Naive B cell (primary cell): ENCODE measurements around the gene SSTR4. TPM values are rescaled to one million over a fixed set of nuclear protein-coding genes. Genes with fewer than 3 reads are reported as not detected.
"Not testable (repeated sequence)": the region's sequence is repeated elsewhere in the genome, so short reads cannot be mapped to it uniquely, and the experiment has no call there.

Experiments used
- ATAC-seq, 2 donors: fragments of 150-1000 bp; cut with Tn5 transposase; 2 replicates each; pipeline ENCODE4 v1.10.0; 2021; ENCODE audit warnings: low read depth in 2 of 2, mild to moderate bottlenecking in 2 of 2, moderate library complexity in 2 of 2
- DNase-seq: peaks from one replicate; pipeline ENCODE4 v3.0.0; 2022
- H3K27ac Mint-ChIP-seq, 6 donors: one replicate each; pipeline ENCODE4 v1.8.0; 2020 to 2022; ENCODE audit warnings: mild to moderate bottlenecking in 6 of 6, mixed read lengths in 6 of 6, moderate library complexity in 5 of 6, inconsistent platforms in 2 of 6
- H3K27me3 Mint-ChIP-seq, 3 donors: one replicate each; pipeline ENCODE4 v1.8.0; 2021 to 2022; ENCODE audit warnings: mixed read lengths in 3 of 3, mild to moderate bottlenecking in 1 of 3
- H3K36me3 Mint-ChIP-seq, 2 donors: one replicate each; pipeline ENCODE4 v1.8.0; 2020 to 2022; ENCODE audit warnings: mixed read lengths in 2 of 2, inconsistent platforms in 1 of 2, mild to moderate bottlenecking in 1 of 2
- H3K4me1 Mint-ChIP-seq, 3 donors: one replicate each; pipeline ENCODE4 v1.8.0; 2020 to 2022; ENCODE audit warnings: mixed read lengths in 3 of 3, inconsistent platforms in 1 of 3, mild to moderate bottlenecking in 1 of 3, moderate library complexity in 1 of 3
- H3K4me3 Mint-ChIP-seq, 8 donors: one replicate each; pipeline ENCODE4 v1.8.0; 2020 to 2022; ENCODE audit warnings: mild to moderate bottlenecking in 8 of 8, mixed read lengths in 8 of 8, moderate library complexity in 8 of 8, inconsistent platforms in 2 of 8
- H3K9me3 Mint-ChIP-seq, 7 donors: one replicate each; pipeline ENCODE4 v1.8.0; 2020 to 2022; ENCODE audit warnings: mixed read lengths in 7 of 7, mild to moderate bottlenecking in 5 of 7, inconsistent platforms in 2 of 7, moderate library complexity in 1 of 7
- polyA plus RNA-seq, 6 donors: library from polyadenylated mRNA; unstranded; fragments of 300-500 nt; fragmentation: Illumina TruSeq; gene quantifications; one replicate each; pipeline ENCODE4 v1.2.3, GENCODE V29; 2021; ENCODE audit warnings: low read depth in 6 of 6

The SSTR4 gene, protein sequence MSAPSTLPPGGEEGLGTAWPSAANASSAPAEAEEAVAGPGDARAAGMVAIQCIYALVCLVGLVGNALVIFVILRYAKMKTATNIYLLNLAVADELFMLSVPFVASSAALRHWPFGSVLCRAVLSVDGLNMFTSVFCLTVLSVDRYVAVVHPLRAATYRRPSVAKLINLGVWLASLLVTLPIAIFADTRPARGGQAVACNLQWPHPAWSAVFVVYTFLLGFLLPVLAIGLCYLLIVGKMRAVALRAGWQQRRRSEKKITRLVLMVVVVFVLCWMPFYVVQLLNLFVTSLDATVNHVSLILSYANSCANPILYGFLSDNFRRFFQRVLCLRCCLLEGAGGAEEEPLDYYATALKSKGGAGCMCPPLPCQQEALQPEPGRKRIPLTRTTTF
- not detected for polyA plus RNA-seq

DNA sequence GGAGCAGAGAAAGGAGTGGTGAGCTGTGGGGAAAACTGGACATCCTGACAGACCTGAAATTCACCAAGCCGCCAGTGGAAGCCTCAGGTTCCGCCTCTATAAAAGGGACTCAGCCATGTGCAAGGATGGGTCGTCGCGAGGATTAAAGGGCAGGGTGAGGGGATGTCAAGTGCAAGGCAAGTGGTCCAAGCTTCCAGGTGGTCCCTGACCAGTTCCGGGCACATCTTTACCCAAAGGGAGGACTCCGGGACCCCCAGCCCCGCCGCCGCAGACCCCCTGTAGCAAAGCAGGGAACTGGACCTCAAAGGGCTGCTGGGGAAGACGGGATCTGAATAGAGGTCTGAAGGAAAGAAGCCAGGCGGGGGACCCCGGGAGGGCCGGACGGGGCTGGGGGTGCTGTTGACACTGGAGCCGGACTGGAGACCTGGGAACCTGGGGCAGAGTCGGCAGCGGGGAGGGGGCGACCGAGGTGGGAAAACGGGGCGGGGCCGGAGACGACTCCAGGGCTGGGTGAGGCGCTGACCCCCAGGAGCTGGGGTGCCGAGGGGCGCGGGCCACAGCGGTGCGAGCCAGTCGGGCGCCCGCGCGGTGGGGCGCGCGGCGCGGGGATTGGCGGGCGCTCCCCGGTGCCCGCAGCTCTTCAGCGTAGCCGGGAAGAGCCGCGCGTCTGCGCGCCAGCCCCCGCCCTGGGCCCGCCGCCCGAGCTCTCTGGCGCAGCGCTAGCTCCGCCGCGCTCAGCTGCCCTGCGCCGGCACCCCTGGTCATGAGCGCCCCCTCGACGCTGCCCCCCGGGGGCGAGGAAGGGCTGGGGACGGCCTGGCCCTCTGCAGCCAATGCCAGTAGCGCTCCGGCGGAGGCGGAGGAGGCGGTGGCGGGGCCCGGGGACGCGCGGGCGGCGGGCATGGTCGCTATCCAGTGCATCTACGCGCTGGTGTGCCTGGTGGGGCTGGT lies at the start of gene SSTR4:
Gene SSTR4 (plus strand): TSS at position 592 of the 951 bp plus-strand sequence. CDS start 172 bp downstream, at position 764.
- peak within 1 kb of the TSS in 1 of 6 donors; percentile 37 for H3K27ac Mint-ChIP-seq
- peaks cover 0 to 4% (median 0%) of the 10 kb centered on the region in 7 donors for H3K9me3 Mint-ChIP-seq
- no peaks in the 10 kb centered on the region for H3K4me1 Mint-ChIP-seq
- H3K4me3 Mint-ChIP-seq: no peak within 1 kb of the TSS
- ATAC-seq (no peak), DNase-seq (no peak)
- peaks cover 33 to 58% (median 45%) of the 10 kb centered on the region in 3 donors for H3K27me3 Mint-ChIP-seq
- H3K36me3 Mint-ChIP-seq: no peaks in the 10 kb centered on the region

DNA sequence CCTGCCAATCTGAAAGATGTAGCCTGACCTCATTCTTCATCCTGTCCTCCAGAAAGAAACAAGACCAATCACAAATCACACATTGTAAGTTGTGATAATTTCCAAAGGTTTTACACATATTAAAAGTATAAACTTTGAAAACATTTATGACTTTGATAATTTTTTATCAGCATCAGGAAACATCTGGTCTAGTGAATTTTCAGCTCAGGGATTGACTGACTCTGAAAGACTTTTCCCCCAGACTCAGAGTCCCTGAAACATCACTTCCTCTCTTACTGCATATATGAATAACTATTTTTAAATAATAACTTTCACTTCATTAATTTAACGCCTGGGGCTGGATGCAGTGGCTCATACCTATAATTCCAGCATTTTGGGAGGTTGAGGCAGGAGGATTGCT lies 48.5 kb upstream of the SSTR4 start:
- peak overlapping the region in 1 of 6 donors; percentile 54 for H3K27ac Mint-ChIP-seq
- ATAC-seq: no peak
- H3K36me3 Mint-ChIP-seq: no peaks in the 10 kb centered on the region
- H3K4me1 Mint-ChIP-seq: peaks cover 0 to 6% (median 0%) of the 10 kb centered on the region in 3 donors
- peaks cover 0 to 9% (median 0%) of the 10 kb centered on the region in 7 donors for H3K9me3 Mint-ChIP-seq
- H3K4me3 Mint-ChIP-seq: no peak overlapping the region
- H3K27me3 Mint-ChIP-seq: peaks cover 0 to 7% (median 0%) of the 10 kb centered on the region in 3 donors
- no peak for DNase-seq

DNA sequence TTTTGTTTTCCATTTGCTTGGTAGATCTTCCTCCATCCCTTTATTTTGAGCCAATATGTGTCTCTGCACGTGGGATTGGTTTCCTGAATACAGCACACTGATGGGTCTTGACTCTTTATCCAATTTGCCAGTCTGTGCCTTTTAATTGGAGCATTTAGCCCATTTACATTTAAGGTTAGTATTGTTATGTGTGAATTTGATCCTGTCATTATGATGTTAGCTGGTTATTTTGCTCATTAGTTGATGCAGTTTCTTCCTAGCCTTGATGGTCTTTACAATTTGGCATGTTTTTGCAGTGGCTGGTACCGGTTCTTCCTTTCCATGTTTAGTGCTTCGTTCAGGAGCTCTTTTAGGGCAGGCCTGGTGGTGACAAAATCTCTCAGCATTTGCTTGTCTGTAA lies 43.7 kb upstream of the SSTR4 start:
- not testable (repeated sequence) for ATAC-seq, H3K27ac Mint-ChIP-seq, H3K9me3 Mint-ChIP-seq, H3K4me3 Mint-ChIP-seq, H3K36me3 Mint-ChIP-seq, DNase-seq, H3K4me1 Mint-ChIP-seq, H3K27me3 Mint-ChIP-seq

DNA sequence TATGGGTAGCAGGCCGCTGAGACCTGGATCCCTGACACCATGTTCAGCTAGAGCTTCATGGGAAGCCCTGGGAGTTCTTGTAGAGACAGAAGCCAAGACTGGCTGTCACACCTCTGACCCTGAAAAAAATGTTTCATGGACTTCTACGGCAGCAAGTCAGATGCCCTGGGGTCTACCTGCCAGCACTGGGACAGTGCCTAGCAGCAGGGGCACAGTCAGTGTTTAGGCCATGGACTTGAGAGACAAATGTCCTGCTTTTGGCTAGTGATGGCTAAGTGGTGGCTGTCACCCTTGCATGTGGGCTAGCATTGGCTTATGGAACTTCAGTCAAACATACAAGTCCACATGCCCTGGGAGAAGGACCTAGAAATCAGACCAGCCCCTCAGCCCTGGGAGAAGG lies 41.3 kb upstream of the SSTR4 start:
- Mint-ChIP-seq H3K27me3 (no peaks in the 10 kb centered on the region), H3K36me3 (no peaks in the 10 kb centered on the region), H3K4me1 (no peaks in the 10 kb centered on the region), H3K4me3 (no peak overlapping the region), H3K9me3 (peaks cover 0 to 9% (median 5%) of the 10 kb centered on the region in 7 donors), H3K27ac (no peak overlapping the region)
- ATAC-seq (no peak), DNase-seq (no peak)

DNA sequence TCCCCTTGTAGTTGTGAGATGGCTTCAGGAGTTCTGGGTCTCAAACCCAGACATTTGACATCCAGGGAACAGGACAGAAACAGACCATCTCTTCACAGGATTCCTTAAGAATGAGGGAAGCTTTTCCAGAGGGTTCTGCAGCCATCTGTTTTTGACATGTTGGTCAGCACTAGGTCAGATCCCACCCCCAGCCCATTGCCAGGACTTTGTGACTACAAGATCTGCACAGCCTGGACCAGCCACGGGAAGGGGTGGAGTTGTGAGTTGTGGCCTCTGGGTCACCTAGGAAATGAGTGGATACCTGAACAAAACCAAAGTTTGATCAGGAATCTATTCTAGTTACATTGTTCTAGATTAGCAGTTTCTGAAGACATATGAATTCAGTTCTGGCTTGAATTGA lies 39.2 kb upstream of the SSTR4 start:
- Mint-ChIP-seq H3K27ac (no peak overlapping the region), H3K9me3 (peaks cover 0 to 7% (median 4%) of the 10 kb centered on the region in 7 donors), H3K4me3 (no peak overlapping the region), H3K36me3 (no peaks in the 10 kb centered on the region), H3K27me3 (no peaks in the 10 kb centered on the region), H3K4me1 (no peaks in the 10 kb centered on the region)
- ATAC-seq (no peak), DNase-seq (no peak)

DNA sequence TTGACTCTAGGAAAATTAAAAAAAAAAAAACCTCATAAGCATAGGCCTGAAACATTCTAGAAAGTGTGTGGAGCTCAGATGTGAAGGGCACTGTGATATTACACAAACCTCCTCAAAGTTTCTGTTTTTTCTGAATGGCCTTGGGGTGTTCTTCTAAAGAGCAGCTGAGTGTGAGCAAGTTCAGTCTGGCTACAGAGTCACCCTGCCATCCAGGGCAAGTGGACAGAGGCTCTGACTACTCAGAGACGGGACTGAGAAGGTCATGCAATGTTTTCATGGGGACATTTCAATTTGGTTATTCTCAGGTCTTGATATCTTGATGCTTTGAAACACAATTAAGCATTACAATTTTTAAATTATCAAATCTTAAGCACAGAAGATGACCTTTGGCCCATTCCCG lies 36.6 kb upstream of the SSTR4 start:
- H3K27me3 Mint-ChIP-seq: no peaks in the 10 kb centered on the region

DNA sequence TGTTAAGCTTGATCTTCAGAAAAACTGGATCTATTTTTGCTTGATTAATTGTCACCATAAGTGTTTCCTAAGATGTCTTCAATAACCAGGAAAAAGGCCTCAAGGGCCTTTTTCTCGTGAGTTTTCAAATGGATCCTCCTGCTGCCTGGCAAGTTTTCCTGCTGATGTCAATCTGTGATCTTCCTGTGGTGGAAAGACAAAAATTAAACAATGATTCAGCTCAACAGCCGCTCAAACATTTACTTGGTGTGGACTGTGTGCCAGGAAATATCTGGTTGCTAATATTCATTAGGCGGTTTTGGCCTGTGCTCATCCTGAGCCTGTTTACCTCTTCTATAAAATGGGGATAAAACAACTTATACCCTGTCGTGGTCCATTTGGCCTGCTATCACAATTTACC lies 35.4 kb upstream of the SSTR4 start:
- DNase-seq (no peak), ATAC-seq (no peak)
- H3K4me3 Mint-ChIP-seq: no peak overlapping the region
- no peaks in the 10 kb centered on the region for H3K36me3 Mint-ChIP-seq
- no peaks in the 10 kb centered on the region for H3K27me3 Mint-ChIP-seq
- no peaks in the 10 kb centered on the region for H3K4me1 Mint-ChIP-seq
- no peaks in the 10 kb centered on the region for H3K9me3 Mint-ChIP-seq
- H3K27ac Mint-ChIP-seq: no peak overlapping the region

More for the DNA sequence above, 36.6 kb upstream of the SSTR4 start:
- H3K27ac Mint-ChIP-seq: no peak overlapping the region
- H3K4me1 Mint-ChIP-seq: no peaks in the 10 kb centered on the region
- H3K36me3 Mint-ChIP-seq: no peaks in the 10 kb centered on the region
- no peak overlapping the region for H3K4me3 Mint-ChIP-seq
- no peaks in the 10 kb centered on the region for H3K9me3 Mint-ChIP-seq
- no peak for ATAC-seq
- no peak for DNase-seq

DNA sequence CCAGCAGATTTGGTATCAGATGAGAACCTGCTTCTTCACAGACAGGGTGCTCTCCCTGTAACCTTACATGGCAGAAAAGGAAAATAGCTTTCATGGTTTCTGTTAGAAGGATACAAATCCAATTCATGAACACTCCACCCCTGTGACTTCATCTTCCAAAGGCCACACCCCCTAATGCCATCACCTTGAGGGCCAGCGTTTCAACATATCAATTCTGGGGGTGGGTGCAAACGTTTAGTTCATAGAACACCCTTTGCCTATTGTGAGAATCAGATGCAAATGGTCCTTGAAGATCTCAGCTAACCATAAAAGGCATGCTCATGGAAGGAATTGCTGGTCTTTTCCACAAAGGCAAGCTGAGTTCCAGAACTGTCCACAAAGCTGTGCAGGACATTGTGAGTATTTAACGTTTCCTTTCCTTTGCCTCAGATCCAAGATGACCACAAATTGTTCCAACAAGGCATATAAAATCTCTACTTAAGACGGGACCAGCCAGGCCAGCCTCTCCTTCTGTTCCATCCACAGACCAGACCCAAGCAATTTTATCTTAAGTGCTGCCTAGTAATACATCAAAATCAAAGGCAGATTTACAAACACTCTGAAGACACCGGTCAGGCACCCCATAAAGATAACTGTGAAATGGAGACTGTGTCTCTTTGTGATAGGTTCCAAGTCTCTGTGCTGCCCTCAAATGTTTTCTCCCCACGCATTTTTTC lies 34.7 kb upstream of the SSTR4 start:
- no peak for ATAC-seq
- H3K9me3 Mint-ChIP-seq: no peaks in the 10 kb centered on the region
- H3K4me1 Mint-ChIP-seq: no peaks in the 10 kb centered on the region
- DNase-seq: no peak
- H3K27me3 Mint-ChIP-seq: no peaks in the 10 kb centered on the region
- no peak overlapping the region for H3K27ac Mint-ChIP-seq
- H3K36me3 Mint-ChIP-seq: no peaks in the 10 kb centered on the region
- no peak overlapping the region for H3K4me3 Mint-ChIP-seq

DNA sequence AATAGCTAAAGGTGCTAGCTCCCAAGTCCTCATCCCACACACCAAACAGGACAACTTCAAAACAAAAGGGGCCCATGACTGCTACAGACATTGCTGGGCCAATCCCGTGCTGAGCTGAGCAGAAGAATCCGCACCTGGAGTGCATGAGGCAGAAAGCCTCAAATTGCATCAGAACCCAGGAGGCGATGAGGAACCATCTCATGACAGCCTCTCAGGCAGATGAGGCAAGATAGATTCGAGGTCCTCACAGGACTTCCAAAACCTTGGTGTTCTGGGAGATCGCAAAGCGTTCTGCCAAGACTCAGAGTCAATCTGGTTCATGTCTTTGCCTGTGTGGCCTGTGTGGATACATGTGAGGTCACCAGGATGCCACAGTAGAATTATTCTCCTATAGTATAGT lies 32.8 kb upstream of the SSTR4 start:
- H3K27me3 Mint-ChIP-seq: peaks cover 0 to 3% (median 0%) of the 10 kb centered on the region in 3 donors
- H3K36me3 Mint-ChIP-seq: no peaks in the 10 kb centered on the region
- ATAC-seq (no peak), DNase-seq (no peak)
- no peaks in the 10 kb centered on the region for H3K4me1 Mint-ChIP-seq
- H3K9me3 Mint-ChIP-seq: no peaks in the 10 kb centered on the region
- H3K4me3 Mint-ChIP-seq: no peak overlapping the region
- H3K27ac Mint-ChIP-seq: no peak overlapping the region

DNA sequence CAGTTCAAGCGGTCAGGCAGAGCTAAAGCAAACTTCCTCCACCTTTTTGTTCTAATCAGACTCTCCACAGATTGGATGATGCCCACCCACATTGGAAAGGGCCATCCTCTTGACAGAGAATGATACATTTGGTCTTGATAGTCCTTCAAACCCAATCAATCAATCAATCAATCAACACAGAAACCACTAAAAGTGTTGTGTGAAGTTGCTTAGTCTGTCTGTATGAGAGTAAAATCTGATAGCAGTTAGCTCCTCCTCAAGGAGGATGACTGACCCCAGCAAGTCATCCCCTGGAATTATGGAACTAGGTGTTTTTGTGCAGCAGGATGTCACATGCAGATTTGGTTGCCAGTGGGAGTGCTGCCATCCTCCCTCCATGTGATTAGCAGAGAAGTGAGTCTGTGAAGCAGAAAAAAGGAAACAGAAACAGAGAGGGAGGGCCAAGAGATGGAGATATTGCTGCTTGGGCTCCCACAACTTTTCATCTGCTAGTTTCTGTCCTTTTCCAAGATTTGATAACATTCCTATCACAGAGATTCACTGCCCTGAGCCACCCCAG lies 32.0 kb upstream of the SSTR4 start:
- H3K9me3 Mint-ChIP-seq: no peaks in the 10 kb centered on the region
- DNase-seq: no peak
- ATAC-seq: no peak

DNA sequence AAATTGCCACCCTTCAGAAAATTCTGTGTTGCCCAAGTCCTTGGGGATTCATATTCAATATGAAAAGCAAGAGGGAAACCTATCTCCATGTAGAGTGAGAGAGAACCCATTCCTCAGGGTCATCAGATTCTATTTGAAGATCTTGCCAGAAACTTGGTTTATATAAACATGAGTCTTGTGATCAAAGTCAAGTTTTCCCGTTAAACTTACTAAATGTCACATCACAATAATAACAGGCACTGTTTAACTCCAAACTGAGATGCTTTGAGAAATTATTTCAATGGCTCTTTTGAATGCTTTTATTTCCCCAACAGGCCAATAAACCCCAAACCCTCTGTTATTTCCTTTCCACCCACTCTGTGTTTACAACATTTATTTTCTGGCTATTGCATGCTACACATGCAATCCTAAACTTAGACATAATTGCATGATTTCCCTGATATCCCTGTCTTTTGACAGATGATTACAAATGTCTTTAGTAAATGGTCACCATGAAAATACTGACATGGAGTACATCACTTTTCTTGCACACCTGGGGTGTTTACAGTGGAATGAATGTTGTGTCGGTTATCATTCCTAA lies 31.1 kb upstream of the SSTR4 start:
- DNase-seq: no peak
- H3K4me3 Mint-ChIP-seq: no peak overlapping the region
- no peaks in the 10 kb centered on the region for H3K4me1 Mint-ChIP-seq
- peaks cover 0 to 3% (median 0%) of the 10 kb centered on the region in 3 donors for H3K27me3 Mint-ChIP-seq
- H3K27ac Mint-ChIP-seq: no peak overlapping the region
- ATAC-seq: no peak
- H3K36me3 Mint-ChIP-seq: no peaks in the 10 kb centered on the region
- no peaks in the 10 kb centered on the region for H3K9me3 Mint-ChIP-seq

More for the DNA sequence above, 32.0 kb upstream of the SSTR4 start:
- Mint-ChIP-seq H3K4me1 (no peaks in the 10 kb centered on the region), H3K4me3 (no peak overlapping the region), H3K27me3 (peaks cover 0 to 3% (median 0%) of the 10 kb centered on the region in 3 donors), H3K27ac (no peak overlapping the region), H3K36me3 (no peaks in the 10 kb centered on the region)

DNA sequence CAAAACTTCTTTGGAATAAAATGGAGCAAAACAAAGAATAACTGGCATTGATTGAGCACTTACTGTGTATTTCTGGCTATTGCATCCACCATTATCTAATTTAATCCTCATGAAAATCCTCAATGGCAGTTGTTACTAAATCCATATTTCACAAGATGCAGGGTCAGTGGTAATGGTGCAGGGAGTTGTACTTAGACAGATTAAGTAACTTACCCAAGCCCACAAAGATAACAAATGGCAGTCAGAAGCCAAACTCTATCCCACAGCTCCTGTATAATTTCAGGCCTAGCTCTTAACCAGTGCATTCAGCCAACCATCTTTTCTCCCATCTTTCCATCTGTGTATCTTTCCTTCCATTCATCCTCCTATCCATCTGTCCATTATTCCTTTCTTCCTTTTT lies 29.3 kb upstream of the SSTR4 start:
- DNase-seq (no peak), ATAC-seq (no peak)
- no peaks in the 10 kb centered on the region for H3K4me1 Mint-ChIP-seq
- H3K27me3 Mint-ChIP-seq: peaks cover 0 to 7% (median 3%) of the 10 kb centered on the region in 3 donors
- no peak overlapping the region for H3K4me3 Mint-ChIP-seq
- H3K9me3 Mint-ChIP-seq: peaks cover 0 to 2% (median 0%) of the 10 kb centered on the region in 7 donors
- H3K27ac Mint-ChIP-seq: peak overlapping the region in 1 of 6 donors; percentile 29
- no peaks in the 10 kb centered on the region for H3K36me3 Mint-ChIP-seq

DNA sequence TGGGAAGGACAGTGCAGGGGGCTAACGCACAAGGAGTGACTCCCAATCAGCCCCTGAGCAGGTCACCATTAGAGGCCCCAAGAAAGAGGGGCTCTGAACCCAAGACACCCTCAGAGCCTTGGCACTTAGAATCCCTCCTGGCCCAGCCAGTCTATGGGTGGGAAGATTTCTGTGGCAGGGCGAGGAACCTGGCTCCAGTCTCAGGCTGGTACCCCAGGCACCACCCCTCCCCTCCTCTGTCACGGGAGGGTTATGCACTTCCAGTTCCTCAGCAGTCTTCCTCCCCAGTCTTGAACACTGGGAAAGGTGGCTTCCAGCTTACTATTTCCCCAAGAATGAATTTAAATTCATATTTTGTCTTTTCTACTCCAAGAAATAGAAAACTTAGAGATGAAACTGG lies 27.6 kb upstream of the SSTR4 start:
- Mint-ChIP-seq H3K9me3 (peaks cover 0 to 2% (median 0%) of the 10 kb centered on the region in 7 donors), H3K4me1 (no peaks in the 10 kb centered on the region), H3K36me3 (no peaks in the 10 kb centered on the region), H3K27ac (no peak overlapping the region), H3K27me3 (peaks cover 0 to 7% (median 3%) of the 10 kb centered on the region in 3 donors), H3K4me3 (no peak overlapping the region)
- DNase-seq (no peak), ATAC-seq (no peak)
